Stimulated activated CD4-positive, alpha-beta T cell treated with anti-CD3 and anti-CD28 coated beads, Interleukin-12 subunit alpha, Interleukin-12 subunit beta, amount 100 ng/mL, for 48 hours (primary cell): ENCODE measurements around the gene IGFALS.
A peak's percentile ranks its signal among the peaks of the same experiment; 100 is the strongest.

ENCODE experiments used
- DNase-seq, 3 donors: peaks; one replicate each; pipeline ENCODE4 v3.0.0-alpha.2; 2020; ENCODE audit warnings: low read depth in 2 of 3, low spot score in 1 of 3

IGFALS gene

GRCh38 chr16:1793578-1794220, at the start of gene IGFALS:
IGFALS (minus strand) TSS chr16:1793705; CDS start chr16:1793652, 53 bp downstream.
- DNase-seq: no peak

- no peak for DNase-seq
These were observed 46.0 kb upstream of the IGFALS start for GRCh38 chr16:1839554-1839953.

DNA sequence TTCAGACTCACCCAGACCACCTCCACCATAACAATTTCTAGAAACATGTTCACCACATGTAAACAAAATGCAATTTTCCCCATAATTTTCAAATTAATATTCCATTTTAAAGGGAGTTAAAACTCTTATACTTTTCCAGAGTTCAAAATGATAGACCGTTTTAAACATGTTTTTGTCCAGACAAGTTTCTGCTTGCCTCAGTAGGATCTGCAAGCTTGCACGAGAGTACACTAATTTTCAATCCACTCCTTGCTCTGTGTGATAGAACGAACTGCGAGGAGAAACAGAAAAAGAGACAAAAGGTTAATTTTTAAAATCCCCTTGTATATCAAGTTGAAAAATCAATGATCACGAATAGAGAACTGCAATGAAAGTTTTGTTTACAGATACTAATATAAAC, 40.6 kb upstream of the IGFALS start:
- no peak for DNase-seq

GRCh38 chr16:1832838-1833454, 39.4 kb upstream of the IGFALS start:
- DNase-seq: no peak

DNA sequence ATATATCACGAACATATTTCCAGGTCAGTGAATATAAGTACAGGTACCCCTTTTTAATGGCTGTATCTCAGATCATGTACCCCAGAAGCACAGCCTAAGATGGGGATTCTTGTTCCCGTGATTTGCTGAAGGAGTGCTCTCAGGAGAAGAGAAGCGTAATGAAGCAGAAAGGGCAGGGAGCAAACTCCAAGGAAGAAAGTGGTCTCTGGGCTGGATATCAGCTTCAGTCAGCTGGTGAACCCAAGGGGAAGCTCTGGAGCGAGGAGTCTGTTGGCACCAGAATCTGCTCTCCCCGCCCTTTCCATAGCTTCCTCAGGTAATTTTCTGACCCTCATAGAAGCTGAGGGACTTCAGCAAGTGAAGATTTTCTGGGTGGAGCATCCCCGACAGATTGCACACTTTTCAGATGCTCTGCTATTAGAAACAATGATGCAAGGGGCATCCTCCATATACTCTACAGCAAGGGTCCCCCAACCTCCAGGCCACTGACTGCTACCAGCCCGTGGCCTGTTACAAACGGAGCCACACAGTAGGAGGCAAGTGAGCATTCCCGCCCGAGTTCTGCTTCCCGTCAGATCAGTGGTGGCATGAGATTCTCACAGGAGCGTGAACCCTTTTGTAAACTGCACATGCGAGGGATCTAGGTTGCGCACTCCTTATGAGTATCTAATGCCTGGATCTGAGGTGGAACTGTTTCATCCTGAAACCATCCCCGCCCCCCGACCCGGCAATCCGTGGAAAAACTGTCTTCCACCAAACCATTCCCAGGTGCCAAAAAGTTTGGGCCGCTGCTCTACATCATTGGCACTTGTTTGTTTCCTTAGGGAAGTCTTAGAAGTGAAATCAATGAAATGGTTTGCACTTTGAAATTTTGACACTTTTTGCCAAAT, 37.9 kb upstream of the IGFALS start:
- no peak for DNase-seq

DNA sequence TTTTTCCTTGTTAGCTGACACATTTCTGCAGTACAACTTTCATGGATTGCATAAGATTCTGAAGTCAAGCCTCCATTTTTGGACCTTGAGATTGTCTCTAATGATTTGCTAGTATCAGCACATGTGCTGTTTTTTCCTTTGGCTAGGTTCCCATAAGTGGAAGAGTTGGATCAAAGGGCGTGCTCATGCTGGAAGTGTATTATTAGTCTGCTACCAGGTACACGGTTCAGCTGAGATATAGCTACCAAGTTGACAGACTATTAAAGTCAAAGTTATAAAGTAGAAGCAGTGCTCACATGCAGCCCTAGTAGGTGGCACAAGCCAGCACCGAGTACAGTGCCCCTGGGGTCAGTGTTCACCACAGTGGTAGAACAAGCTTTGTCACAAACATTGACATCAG, 36.7 kb upstream of the IGFALS start:
- DNase-seq: no peak

- DNase-seq: no peak
These were observed 35.3 kb upstream of the IGFALS start for GRCh38 chr16:1828645-1829410.

DNA sequence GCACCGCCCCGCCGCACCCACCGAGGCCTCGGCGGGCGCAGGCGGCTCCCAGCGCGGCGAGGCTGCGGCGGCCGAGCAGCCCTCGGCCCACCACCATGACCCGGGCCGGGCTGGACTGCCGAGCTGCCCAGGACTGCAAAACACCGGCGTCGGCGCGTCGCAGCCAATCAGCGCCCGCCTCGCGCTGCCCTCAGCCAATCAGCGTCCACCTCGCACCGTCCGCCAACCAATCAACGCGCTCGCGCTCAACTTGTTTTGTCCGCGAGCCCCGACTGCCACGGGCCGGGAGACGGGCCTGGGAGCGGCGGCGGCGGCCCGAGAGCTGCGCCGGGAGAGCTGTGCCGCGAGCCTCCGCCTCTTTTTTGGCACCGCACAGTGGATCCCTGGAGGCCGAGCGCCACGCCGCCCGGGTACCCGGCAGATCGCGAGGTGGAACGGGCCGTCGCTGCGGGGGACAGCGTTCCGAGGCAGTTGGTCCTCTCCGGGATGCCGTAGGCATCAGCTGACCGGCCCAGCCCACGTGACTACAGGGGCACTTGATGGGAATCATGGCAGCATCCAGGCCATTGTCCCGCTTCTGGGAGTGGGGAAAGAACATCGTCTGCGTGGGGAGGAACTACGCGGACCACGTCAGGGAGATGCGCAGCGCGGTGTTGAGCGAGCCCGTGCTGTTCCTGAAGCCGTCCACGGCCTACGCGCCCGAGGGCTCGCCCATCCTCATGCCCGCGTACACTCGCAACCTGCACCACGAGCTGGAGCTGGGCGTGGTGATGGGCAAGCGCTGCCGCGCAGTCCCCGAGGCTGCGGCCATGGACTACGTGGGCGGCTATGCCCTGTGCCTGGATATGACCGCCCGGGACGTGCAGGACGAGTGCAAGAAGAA, 33.4 kb upstream of the IGFALS start, which contains the start of the genes FAHD1 and HAGH:
TSS of gene FAHD1 (plus strand) at position 516 of the 883 bp plus-strand sequence. CDS start at position 549, 33 bp downstream.
TSS of gene HAGH (minus strand) at position 135 of the 883 bp plus-strand sequence. CDS start at position 97, 38 bp downstream.
- peak; percentile 80 to 86 (median 81) for DNase-seq

DNA sequence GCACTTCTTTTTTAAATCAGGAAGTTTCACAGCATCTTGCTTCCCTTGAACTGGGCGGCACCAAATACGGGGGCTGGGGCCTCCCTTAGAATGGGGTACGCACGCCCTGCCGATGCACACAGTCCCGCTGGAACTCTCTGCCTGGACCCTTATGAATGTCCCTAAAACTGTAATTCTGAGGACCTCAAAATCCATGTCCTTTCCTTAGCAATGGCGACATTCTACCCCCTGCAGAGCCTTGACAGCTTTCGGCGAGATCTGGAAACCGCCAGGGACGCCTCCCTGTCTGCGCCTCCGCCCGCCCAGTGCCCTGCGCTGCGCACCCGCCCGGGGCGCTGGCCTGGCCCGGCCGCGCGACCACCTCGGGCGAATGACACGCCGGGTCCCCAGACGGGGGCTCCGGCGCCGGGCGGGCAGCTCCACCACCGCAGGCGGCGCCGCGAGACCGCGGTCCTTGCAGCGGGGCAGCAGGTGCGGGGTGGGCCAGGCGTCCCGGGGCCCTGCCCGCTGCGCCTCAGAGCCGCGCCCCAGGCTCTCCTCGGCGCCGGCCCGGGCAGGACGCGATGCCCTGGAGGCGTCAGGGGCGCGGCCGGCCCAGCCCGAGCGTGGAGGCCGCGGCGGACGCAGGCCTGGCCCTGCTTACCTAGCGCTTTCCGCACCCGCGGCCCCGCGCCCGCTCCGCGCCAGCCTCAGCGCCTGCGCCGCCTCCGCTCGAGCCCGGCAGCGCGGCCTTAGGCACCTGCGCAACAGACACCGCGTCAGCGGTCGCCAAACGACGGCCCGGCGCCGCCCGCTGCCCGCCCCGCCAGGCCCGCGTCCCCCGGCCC, 32.6 kb upstream of the IGFALS start:
- DNase-seq: peak; percentile 26 to 61 (median 40)

- no peak for DNase-seq
These were observed 31.9 kb upstream of the IGFALS start for GRCh38 chr16:1825381-1825863.

DNA sequence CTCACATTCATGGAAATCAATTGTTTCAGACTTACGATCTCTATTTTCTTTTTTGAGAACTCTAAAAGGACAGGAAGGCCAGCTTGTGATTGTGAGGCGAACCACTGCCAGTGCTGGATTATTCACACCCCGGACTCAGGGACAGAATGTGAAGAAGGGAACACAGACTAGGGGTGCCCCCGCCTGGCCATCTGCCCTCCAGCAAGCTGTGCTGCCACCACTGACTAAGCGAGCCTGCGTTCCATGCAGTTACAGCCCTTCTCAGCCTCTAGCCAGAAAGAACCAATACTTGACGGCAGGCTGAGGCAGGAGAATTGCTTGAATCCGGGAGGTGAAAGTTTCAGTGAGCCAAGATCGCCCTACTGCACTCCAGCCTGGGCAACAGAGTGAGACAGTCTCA, 30.3 kb upstream of the IGFALS start:
- DNase-seq: peak in 1 of 3 donors; percentile 11

DNA sequence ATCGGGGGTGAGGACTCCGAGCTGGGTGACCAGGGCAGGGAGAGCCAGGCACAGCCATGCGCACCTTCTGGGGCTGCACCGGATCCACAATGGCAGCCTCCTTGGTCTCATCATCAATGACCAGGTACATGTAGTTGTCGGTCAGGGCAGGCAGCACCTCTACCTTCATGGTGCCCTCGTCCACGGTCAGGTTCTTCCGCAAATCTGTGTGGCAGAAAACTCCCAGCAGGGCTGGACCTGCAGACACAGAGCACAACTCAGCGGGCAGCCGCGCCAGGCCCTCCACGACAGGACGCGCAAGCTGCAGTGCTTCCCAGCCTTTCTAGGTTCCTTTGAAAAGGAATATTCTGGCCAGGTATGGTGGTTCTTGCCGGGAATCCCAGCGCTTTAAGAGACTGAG, 29.3 kb upstream of the IGFALS start:
- no peak for DNase-seq

- no peak for DNase-seq
These were observed 28.5 kb upstream of the IGFALS start for GRCh38 chr16:1821861-1822611.

GRCh38 chr16:1820946-1821290, 27.4 kb upstream of the IGFALS start:
- no peak for DNase-seq

DNA sequence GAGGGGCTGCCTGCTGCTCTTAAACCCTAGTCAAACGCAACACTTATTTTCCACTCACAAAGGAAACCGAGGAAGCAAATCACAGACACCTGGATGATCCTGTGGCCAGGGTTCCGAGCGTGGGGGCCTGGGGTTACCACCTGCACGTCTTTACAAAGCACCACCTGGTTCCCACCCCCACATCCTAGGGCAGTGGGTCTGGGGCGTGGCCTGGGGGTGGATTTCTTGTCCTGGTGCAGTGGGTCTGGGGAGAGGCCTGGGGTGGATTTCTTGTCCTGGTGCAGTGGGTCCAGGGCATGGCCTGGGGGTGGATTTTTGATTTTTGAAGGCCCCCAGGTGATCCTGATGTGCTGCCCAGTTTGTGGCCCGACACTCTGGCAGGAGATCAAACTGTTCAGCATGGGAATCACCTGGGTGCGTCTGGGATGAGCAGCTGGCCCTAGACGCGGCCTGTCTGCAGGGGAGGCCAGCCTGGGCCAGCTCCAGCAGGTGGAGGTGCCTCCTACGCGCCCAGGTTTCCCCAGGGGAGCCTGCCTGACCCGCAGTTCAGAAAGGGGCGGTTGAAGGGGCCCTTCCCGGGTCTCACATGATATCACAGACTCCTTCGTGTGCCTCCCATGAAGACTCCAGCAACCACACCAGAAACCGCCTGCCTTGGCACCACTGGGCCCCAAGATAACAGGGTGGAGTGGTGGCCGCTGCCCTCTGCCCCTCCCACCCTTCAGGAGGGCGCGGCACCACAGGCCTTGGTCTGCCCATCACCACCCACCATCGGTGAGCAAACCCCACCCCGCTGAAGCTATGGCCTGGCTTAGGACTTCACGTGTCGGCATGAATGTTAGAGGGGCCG, 26.8 kb upstream of the IGFALS start:
- DNase-seq: no peak

- no peak for DNase-seq
These were observed 26.1 kb upstream of the IGFALS start for GRCh38 chr16:1819611-1820010.

GRCh38 chr16:1818873-1819525, 25.5 kb upstream of the IGFALS start:
- DNase-seq: no peak
